Natural killer cell (primary cell): ENCODE data around the gene SPATA32. TPM values are rescaled to one million over a fixed set of nuclear protein-coding genes. Genes with fewer than 3 reads are reported as not detected.
A peak's percentile ranks its signal among the peaks of the same experiment; 100 is the strongest.

Source experiments
- ATAC-seq, 3 donors: fragments of 150-1000 bp in 2 of 3; fragments of 200-7000 bp in 1 of 3; cut with Tn5 transposase; 1 replicate in 1 of 3; 2 replicates in 2 of 3; pipeline ENCODE4 v1.10.0; 2021; ENCODE audit warnings: mild to moderate bottlenecking in 2 of 3, moderate library complexity in 2 of 3
- DNase-seq, 2 donors: peaks; one replicate each; pipeline versions ENCODE4 v3.0.0 to v3.0.0-alpha.2; 2013 to 2021; ENCODE audit warnings: mixed read lengths in 1 of 2
- H3K27ac ChIP-seq: one replicate; pipeline ENCODE4 v1.5.1; 2013; ENCODE audit warnings: mild to moderate bottlenecking, low read length
- H3K27me3 ChIP-seq: one replicate; pipeline ENCODE4 v1.6.1; 2013; ENCODE audit warnings: low read length; ENCODE audit not compliant: control insufficient read depth, insufficient read depth
- H3K36me3 ChIP-seq: one replicate; pipeline ENCODE4 v1.6.1; 2013; ENCODE audit warnings: low read length; ENCODE audit not compliant: control insufficient read depth, insufficient read depth
- H3K4me1 ChIP-seq: one replicate; pipeline ENCODE4 v1.6.1; 2013; ENCODE audit warnings: low read length; ENCODE audit not compliant: control insufficient read depth, insufficient read depth
- H3K4me3 ChIP-seq: one replicate; pipeline ENCODE4 v1.5.1; 2013; ENCODE audit warnings: low read length
- H3K9me3 ChIP-seq: one replicate; pipeline ENCODE4 v1.6.1; 2013; ENCODE audit warnings: low read length; ENCODE audit not compliant: control insufficient read depth, insufficient read depth
- H3K27ac Mint-ChIP-seq, 2 donors: one replicate each; pipeline ENCODE4 v1.8.0; 2022; ENCODE audit warnings: mild to moderate bottlenecking in 2 of 2, mixed read lengths in 2 of 2, moderate library complexity in 1 of 2
- H3K27me3 Mint-ChIP-seq, 2 donors: one replicate each; pipeline ENCODE4 v1.8.0; 2022; ENCODE audit warnings: low read depth in 2 of 2, mixed read lengths in 2 of 2
- H3K36me3 Mint-ChIP-seq: one replicate; pipeline ENCODE4 v1.8.0; 2022; ENCODE audit warnings: mixed read lengths
- H3K4me1 Mint-ChIP-seq, 2 donors: one replicate each; pipeline ENCODE4 v1.8.0; 2022; ENCODE audit warnings: mixed read lengths in 2 of 2
- H3K4me3 Mint-ChIP-seq: one replicate; pipeline ENCODE4 v1.8.0; 2022; ENCODE audit warnings: mild to moderate bottlenecking, moderate library complexity, mixed read lengths
- H3K9me3 Mint-ChIP-seq, 2 donors: one replicate each; pipeline ENCODE4 v1.8.0; 2022; ENCODE audit warnings: mixed read lengths in 2 of 2
- WGBS: methylation state at CpG from one replicate; pipeline ENCODE4 v1.1.7; 2013; ENCODE audit warnings: missing lambda C conversion rate; ENCODE audit not compliant: insufficient coverage; 5-methylcytosine and 5-hydroxymethylcytosine counted together
- intact Hi-C: fragments of 100-400 bp; cut with micrococcal nuclease; formaldehyde crosslinking; loops from one replicate; pipeline ENCODE4 v1.14.2; 2022
- total RNA-seq, 4 donors: library from RNA; stranded (reverse); fragments of 120-200 nt in 1 of 4; gene quantifications; one replicate each; pipeline versions ENCODE4 v1.2.3 to v1.2.4, GENCODE V29; 2013 to 2022
- TF ChIP-seq, protein P1 (sequence below): fragments of 200-600 bp; IDR thresholded peaks from one replicate; pipeline ENCODE4 v1.8.0; 2022; ENCODE audit warnings: antibody characterized with exemption

The SPATA32 gene
- total RNA-seq, 3 donors from 2014 or later (not counting 1 experiment from before 2014, with no cell fraction given) = 0.43 TPM; not detected in 2

DNA sequence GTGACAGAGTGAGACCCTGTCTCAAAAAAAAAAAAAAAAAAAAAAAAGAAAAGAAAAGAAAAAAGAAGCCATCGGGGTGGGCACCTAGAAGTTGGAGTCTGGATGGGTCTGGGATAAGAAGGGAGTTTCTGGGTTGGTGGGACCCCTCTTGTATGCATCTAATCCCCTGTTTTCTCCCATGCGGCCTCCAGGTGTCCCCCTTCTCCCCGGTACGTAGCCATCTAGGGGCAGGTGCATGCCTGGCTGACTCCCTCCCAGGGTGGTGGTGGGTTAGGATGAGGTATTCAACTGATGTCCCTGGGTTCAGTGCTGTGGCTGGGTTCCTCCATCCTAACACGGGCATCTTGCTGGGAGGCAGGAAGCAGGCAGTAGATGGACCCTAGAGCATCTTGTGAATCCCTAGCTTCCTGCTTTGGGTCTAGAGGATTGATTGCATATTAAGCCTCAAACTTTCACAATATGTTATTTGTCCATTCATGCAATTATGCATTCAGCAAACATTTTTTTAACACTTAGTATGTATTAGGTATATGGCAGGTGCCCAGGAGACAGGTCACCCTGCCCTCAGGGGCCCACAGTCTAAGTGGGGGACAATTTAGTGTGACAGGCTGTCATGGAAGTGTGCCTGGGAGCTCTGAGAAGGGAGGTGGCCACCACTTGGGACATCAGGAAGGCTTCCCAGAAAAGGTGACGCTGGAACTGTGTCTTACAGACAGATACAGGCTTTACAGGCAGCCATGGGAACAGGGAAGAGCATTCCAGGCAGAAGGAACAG, 27.1 kb downstream of the SPATA32 start:
- peaks cover 10% of the 10 kb centered on the region for H3K36me3 Mint-ChIP-seq
- peaks cover 76% of the 10 kb centered on the region for H3K36me3 ChIP-seq

DNA sequence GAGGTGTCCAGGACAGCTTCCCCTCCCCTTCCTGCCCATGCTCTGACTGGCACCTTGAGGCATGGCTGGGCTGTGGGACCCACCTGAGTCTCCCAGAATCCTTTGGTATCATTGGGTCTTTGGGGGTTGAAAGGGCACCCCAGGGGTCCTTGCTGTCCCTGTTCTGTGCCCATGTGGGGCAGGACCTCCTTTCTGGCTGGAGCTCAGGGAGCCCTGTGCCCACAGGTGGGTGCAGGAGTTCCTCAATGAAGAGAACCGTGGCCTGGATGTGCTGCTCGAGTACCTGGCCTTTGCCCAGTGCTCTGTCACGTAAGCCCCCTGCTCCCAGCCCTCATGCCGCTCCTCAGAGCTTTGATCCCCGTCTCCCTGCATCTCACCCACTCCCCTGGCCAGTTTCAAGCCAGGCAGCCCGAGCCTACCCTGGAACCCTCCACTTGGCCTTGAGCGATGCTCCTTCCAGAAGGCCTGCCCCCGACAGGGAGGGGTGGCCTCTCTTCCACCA, 28.4 kb downstream of the SPATA32 start:
- no peak overlapping the region for H3K27ac ChIP-seq
- H3K9me3 ChIP-seq = no peaks in the 10 kb centered on the region
- peaks cover 65% of the 10 kb centered on the region for H3K36me3 ChIP-seq
- WGBS = 84% methylated on average over 8 of the region's 8 CpGs
- intact Hi-C loops = no loop called here
- ATAC-seq (no peak), DNase-seq (no peak)
- no peak overlapping the region for H3K4me3 ChIP-seq
- no peak overlapping the region for H3K4me3 Mint-ChIP-seq
- TF ChIP-seq, protein P1, sequence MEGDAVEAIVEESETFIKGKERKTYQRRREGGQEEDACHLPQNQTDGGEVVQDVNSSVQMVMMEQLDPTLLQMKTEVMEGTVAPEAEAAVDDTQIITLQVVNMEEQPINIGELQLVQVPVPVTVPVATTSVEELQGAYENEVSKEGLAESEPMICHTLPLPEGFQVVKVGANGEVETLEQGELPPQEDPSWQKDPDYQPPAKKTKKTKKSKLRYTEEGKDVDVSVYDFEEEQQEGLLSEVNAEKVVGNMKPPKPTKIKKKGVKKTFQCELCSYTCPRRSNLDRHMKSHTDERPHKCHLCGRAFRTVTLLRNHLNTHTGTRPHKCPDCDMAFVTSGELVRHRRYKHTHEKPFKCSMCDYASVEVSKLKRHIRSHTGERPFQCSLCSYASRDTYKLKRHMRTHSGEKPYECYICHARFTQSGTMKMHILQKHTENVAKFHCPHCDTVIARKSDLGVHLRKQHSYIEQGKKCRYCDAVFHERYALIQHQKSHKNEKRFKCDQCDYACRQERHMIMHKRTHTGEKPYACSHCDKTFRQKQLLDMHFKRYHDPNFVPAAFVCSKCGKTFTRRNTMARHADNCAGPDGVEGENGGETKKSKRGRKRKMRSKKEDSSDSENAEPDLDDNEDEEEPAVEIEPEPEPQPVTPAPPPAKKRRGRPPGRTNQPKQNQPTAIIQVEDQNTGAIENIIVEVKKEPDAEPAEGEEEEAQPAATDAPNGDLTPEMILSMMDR = no peak
- no peaks in the 10 kb centered on the region for H3K27me3 Mint-ChIP-seq
- H3K27me3 ChIP-seq = no peaks in the 10 kb centered on the region
- no peaks in the 10 kb centered on the region for H3K9me3 Mint-ChIP-seq
- H3K27ac Mint-ChIP-seq = peak overlapping the region; percentile 86 to 99
- H3K4me1 ChIP-seq = peaks cover 69% of the 10 kb centered on the region
- peaks cover 10% of the 10 kb centered on the region for H3K36me3 Mint-ChIP-seq
- peaks cover 63 to 85% of the 10 kb centered on the region in 2 donors for H3K4me1 Mint-ChIP-seq

More for the DNA sequence above, 27.1 kb downstream of the SPATA32 start:
- no peaks in the 10 kb centered on the region for H3K9me3 ChIP-seq
- H3K4me1 ChIP-seq = peaks cover 56% of the 10 kb centered on the region
- H3K27ac Mint-ChIP-seq = peak overlapping the region; percentile 86 to 99
- no peak overlapping the region for H3K4me3 Mint-ChIP-seq
- H3K4me1 Mint-ChIP-seq = peaks cover 57 to 81% of the 10 kb centered on the region in 2 donors
- DNase-seq (peak in 1 of 2 donors; percentile 79), ATAC-seq (peak in 2 of 3 donors; percentile 16 to 21)
- H3K27me3 Mint-ChIP-seq = no peaks in the 10 kb centered on the region
- no peaks in the 10 kb centered on the region for H3K9me3 Mint-ChIP-seq
- intact Hi-C loops = loop anchor here (1.0 kb wide), 1 partner anchor 16 kb away; no protein-coding TSS in a partner anchor
- H3K27me3 ChIP-seq = no peaks in the 10 kb centered on the region
- H3K4me3 ChIP-seq = no peak overlapping the region
- no peak overlapping the region for H3K27ac ChIP-seq
- TF ChIP-seq, protein P1 = no peak
- WGBS = 25% methylated on average over 2 of the region's 6 CpGs

DNA sequence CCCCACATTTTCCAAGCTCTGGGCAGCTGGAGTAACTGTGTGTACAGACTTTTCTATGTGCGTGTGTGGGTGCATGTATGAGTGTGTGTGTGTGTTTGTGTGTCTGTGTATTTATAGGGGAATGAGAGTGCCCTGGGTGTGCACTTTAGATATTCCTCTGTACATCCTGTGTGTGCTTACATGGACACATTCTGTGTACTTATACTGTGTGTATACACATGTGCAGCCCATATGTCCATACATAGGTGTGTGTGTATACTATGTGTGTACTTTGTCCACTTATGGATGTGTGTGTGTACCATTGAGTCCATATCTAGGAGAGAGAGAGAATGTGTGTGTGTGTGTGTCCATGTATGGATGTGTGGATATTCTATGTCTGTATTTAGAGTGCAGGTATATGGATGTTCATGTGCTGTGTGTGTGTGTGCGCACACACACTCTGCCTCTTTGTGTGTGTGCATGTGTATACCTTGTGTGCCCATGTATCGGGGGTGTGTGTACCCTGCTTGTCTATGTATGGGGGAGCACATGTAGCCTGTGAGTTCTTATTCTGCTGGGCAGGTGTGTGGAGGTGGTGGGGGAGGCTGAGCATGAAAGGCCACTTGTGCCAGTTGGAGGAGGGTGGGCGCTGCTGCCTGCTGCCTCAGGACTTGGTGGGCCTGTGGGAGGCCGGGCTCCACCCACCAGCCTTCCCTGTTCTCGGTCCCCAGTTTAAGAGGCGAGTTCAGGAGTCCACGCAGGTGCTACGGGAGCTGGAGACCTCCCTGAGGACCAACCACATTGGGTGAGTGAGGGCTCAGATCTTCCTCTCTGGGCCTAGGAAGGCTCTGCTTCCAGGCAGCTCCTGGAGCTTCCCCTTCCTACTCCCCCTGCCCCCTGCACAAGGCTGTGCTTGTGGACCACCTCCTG, 29.1 kb downstream of the SPATA32 start:
- H3K4me3 Mint-ChIP-seq = peak overlapping the region; percentile 3
- no peaks in the 10 kb centered on the region for H3K27me3 Mint-ChIP-seq
- peak overlapping the region; percentile 99 for H3K27ac Mint-ChIP-seq
- no peak for ATAC-seq
- peaks cover 63 to 85% of the 10 kb centered on the region in 2 donors for H3K4me1 Mint-ChIP-seq
- Histone ChIP-seq H3K27ac (peak overlapping the region; percentile 2), H3K4me1 (peaks cover 76% of the 10 kb centered on the region), H3K27me3 (no peaks in the 10 kb centered on the region), H3K9me3 (no peaks in the 10 kb centered on the region), H3K4me3 (no peak overlapping the region), H3K36me3 (peaks cover 58% of the 10 kb centered on the region)
- peaks cover 4% of the 10 kb centered on the region for H3K36me3 Mint-ChIP-seq
- 85% methylated on average over 9 of the region's 9 CpGs for WGBS
- DNase-seq = peak in 1 of 2 donors; percentile 17
- intact Hi-C loops = no loop called here
- TF ChIP-seq, protein P1 = no peak
- no peaks in the 10 kb centered on the region for H3K9me3 Mint-ChIP-seq
